Measurements from ENCODE around the gene CGN. TPM values are rescaled to one million over a fixed set of nuclear protein-coding genes. Genes with fewer than 3 reads are reported as not detected.

CGN gene
- total and polyA plus RNA-seq, 3 experiments from 2014 or later, result 0.36 to 1.6 (median 1.1) TPM

DNA sequence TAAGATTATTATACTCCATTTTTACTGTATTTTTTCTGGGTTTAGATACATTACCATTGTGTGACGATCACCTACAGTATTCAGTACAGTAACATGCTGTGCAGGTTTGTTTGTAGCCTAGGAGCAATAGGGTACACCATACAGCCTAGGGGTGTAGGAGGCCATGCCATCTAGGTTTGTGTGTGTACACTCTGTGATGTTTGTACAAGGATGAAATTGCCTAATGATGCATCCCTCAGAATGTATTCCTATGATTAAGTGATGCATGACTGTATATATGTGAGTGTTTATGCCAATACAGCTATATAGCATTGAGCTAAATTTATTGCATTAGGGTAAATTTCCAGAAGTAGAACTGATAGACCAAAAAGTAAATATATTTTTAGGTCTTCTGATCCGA lies 52.2 kb downstream of the CGN start:
- Mint-ChIP-seq H3K9me3 (no peaks in the 10 kb centered on the region), H3K36me3 (peaks cover 0 to 2% (median 0%) of the 10 kb centered on the region in 3 donors), H3K27me3 (peaks cover 0 to 13% of the 10 kb centered on the region in 2 donors), H3K27ac (no peak overlapping the region), H3K4me1 (peaks cover 0 to under 1% (median under 1%) of the 10 kb centered on the region in 3 donors), H3K4me3 (no peak overlapping the region)
- ChIA-PET CTCF (no interaction called here), POLR2A (no interaction called here)
- no peak overlapping the region for H3K4me3 ChIP-seq (ENCODE audit: low read length)
- H3K36me3 ChIP-seq (ENCODE audit: insufficient read depth, low read length), result no peaks in the 10 kb centered on the region
- no peaks in the 10 kb centered on the region for H3K9me3 ChIP-seq (ENCODE audit: low read length)
- H3K27ac ChIP-seq (ENCODE audit: low read depth, low read length), result no peak overlapping the region
- H3K27me3 ChIP-seq (ENCODE audit: insufficient read depth, low read length, poor library complexity, severe bottlenecking), result no peaks in the 10 kb centered on the region
- no peaks in the 10 kb centered on the region for H3K4me1 ChIP-seq (ENCODE audit: insufficient read depth, low read length)
- no peak for DNase-seq

GRCh38 chr1:151565502-151566189 lies 54.5 kb downstream of the CGN start:
- no peak overlapping the region for H3K27ac Mint-ChIP-seq
- Histone ChIP-seq H3K9me3 (ENCODE audit: low read length) (no peaks in the 10 kb centered on the region), H3K27ac (ENCODE audit: low read depth, low read length) (no peak overlapping the region), H3K4me3 (ENCODE audit: low read length) (no peak overlapping the region), H3K27me3 (ENCODE audit: insufficient read depth, low read length, poor library complexity, severe bottlenecking) (no peaks in the 10 kb centered on the region), H3K4me1 (ENCODE audit: insufficient read depth, low read length) (no peaks in the 10 kb centered on the region), H3K36me3 (ENCODE audit: insufficient read depth, low read length) (no peaks in the 10 kb centered on the region)
- peaks cover 0 to 2% (median 0%) of the 10 kb centered on the region in 3 donors for H3K36me3 Mint-ChIP-seq
- DNase-seq, result no peak
- peaks cover 2 to 5% (median 5%) of the 10 kb centered on the region in 3 donors for H3K4me1 Mint-ChIP-seq
- peaks cover 0 to 5% of the 10 kb centered on the region in 2 donors for H3K27me3 Mint-ChIP-seq
- CTCF ChIA-PET, result interaction anchor here (1.2 to 1.4 kb wide), 2 partner anchors 84 to 169 kb away, joined by 3 read pairs; no protein-coding TSS in a partner anchor
- no peaks in the 10 kb centered on the region for H3K9me3 Mint-ChIP-seq
- POLR2A ChIA-PET, result no interaction called here
- no peak overlapping the region for H3K4me3 Mint-ChIP-seq

GRCh38 chr1:151568626-151569088 lies 57.5 kb downstream of the CGN start:
- ChIA-PET CTCF (no interaction called here), POLR2A (no interaction called here)
- H3K4me3 ChIP-seq (ENCODE audit: low read length), result no peak overlapping the region
- Mint-ChIP-seq H3K36me3 (peaks cover 0 to 2% (median 0%) of the 10 kb centered on the region in 3 donors), H3K27me3 (no peaks in the 10 kb centered on the region), H3K9me3 (no peaks in the 10 kb centered on the region), H3K4me1 (peaks cover 2 to 5% (median 5%) of the 10 kb centered on the region in 3 donors), H3K4me3 (no peak overlapping the region), H3K27ac (peak overlapping the region in 7 of 8 donors; percentile 12 to 89 (median 78))
- no peaks in the 10 kb centered on the region for H3K9me3 ChIP-seq (ENCODE audit: low read length)
- H3K4me1 ChIP-seq (ENCODE audit: insufficient read depth, low read length), result no peaks in the 10 kb centered on the region
- no peak overlapping the region for H3K27ac ChIP-seq (ENCODE audit: low read depth, low read length)
- peak in 3 of 5 donors; percentile 13 to 55 (median 22) for DNase-seq
- no peaks in the 10 kb centered on the region for H3K27me3 ChIP-seq (ENCODE audit: insufficient read depth, low read length, poor library complexity, severe bottlenecking)
- no peaks in the 10 kb centered on the region for H3K36me3 ChIP-seq (ENCODE audit: insufficient read depth, low read length)

- H3K27ac Mint-ChIP-seq, result peak overlapping the region in 2 of 8 donors; percentile 6 to 29
- no peak overlapping the region for H3K4me3 ChIP-seq (ENCODE audit: low read length)
- H3K4me1 ChIP-seq (ENCODE audit: insufficient read depth, low read length), result no peaks in the 10 kb centered on the region
- H3K36me3 Mint-ChIP-seq, result peaks cover 0 to 5% (median 0%) of the 10 kb centered on the region in 3 donors
- no peaks in the 10 kb centered on the region for H3K27me3 ChIP-seq (ENCODE audit: insufficient read depth, low read length, poor library complexity, severe bottlenecking)
- H3K36me3 ChIP-seq (ENCODE audit: insufficient read depth, low read length), result no peaks in the 10 kb centered on the region
- CTCF ChIA-PET, result no interaction called here
- H3K4me1 Mint-ChIP-seq, result peaks cover 2 to 5% (median 5%) of the 10 kb centered on the region in 3 donors
- no peaks in the 10 kb centered on the region for H3K9me3 ChIP-seq (ENCODE audit: low read length)
- DNase-seq, result no peak
- no peaks in the 10 kb centered on the region for H3K9me3 Mint-ChIP-seq
- POLR2A ChIA-PET, result no interaction called here
- no peak overlapping the region for H3K4me3 Mint-ChIP-seq
- no peak overlapping the region for H3K27ac ChIP-seq (ENCODE audit: low read depth, low read length)
- H3K27me3 Mint-ChIP-seq, result no peaks in the 10 kb centered on the region
These were observed 59.6 kb downstream of the CGN start for GRCh38 chr1:151570819-151571218.

GRCh38 chr1:151574575-151575529 lies 63.7 kb downstream of the CGN start:
- no peak overlapping the region for H3K4me3 ChIP-seq (ENCODE audit: low read length)
- no peaks in the 10 kb centered on the region for H3K36me3 ChIP-seq (ENCODE audit: insufficient read depth, low read length)
- Mint-ChIP-seq H3K9me3 (no peaks in the 10 kb centered on the region), H3K4me3 (no peak overlapping the region), H3K27ac (peak overlapping the region in 2 of 8 donors; percentile 60 to 78), H3K4me1 (no peaks in the 10 kb centered on the region), H3K36me3 (peaks cover 0 to 10% (median 0%) of the 10 kb centered on the region in 3 donors), H3K27me3 (no peaks in the 10 kb centered on the region)
- CTCF ChIA-PET, result no interaction called here
- H3K9me3 ChIP-seq (ENCODE audit: low read length), result no peaks in the 10 kb centered on the region
- H3K27ac ChIP-seq (ENCODE audit: low read depth, low read length), result no peak overlapping the region
- POLR2A ChIA-PET, result interaction anchor here (0.5 kb wide), 1 partner anchor 27 kb away, joined by 4 read pairs; no protein-coding TSS in a partner anchor
- H3K4me1 ChIP-seq (ENCODE audit: insufficient read depth, low read length), result no peaks in the 10 kb centered on the region
- no peaks in the 10 kb centered on the region for H3K27me3 ChIP-seq (ENCODE audit: insufficient read depth, low read length, poor library complexity, severe bottlenecking)
- no peak for DNase-seq

- Histone ChIP-seq H3K4me1 (ENCODE audit: insufficient read depth, low read length) (no peaks in the 10 kb centered on the region), H3K27me3 (ENCODE audit: insufficient read depth, low read length, poor library complexity, severe bottlenecking) (no peaks in the 10 kb centered on the region), H3K27ac (ENCODE audit: low read depth, low read length) (no peak overlapping the region), H3K4me3 (ENCODE audit: low read length) (no peak overlapping the region), H3K36me3 (ENCODE audit: insufficient read depth, low read length) (no peaks in the 10 kb centered on the region), H3K9me3 (ENCODE audit: low read length) (no peaks in the 10 kb centered on the region)
- Mint-ChIP-seq H3K9me3 (no peaks in the 10 kb centered on the region), H3K27me3 (no peaks in the 10 kb centered on the region), H3K27ac (peak overlapping the region in 1 of 8 donors; percentile 30), H3K36me3 (peaks cover 0 to 10% (median 0%) of the 10 kb centered on the region in 3 donors), H3K4me3 (no peak overlapping the region), H3K4me1 (no peaks in the 10 kb centered on the region)
- CTCF ChIA-PET, result interaction anchor here (1.3 kb wide), 1 partner anchor 17 kb away, joined by 5 read pairs; no protein-coding TSS in a partner anchor
- DNase-seq, result no peak
- POLR2A ChIA-PET, result no interaction called here
These were observed 66.0 kb downstream of the CGN start for GRCh38 chr1:151577173-151577572.

DNA sequence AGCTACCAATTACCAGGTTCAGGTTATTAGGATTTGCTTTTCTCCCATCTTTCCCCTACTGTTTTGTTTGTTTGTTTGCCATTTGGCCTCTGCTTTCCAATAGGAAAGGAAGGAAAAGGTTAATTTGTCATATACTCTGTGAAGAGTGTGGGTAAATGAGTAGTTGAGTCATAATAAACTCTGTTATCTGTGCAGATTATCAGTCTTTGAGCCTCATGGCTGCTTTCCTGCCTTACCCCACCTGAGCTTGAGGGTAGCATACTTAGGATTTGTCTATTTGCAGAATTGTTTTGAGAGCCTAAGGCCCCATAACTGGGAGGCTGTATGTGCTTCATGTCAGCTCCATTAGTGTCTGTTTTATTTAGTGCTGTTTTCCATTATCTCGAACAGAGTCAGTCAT lies 67.8 kb downstream of the CGN start:
- ChIA-PET CTCF (no interaction called here), POLR2A (no interaction called here)
- Mint-ChIP-seq H3K9me3 (no peaks in the 10 kb centered on the region), H3K4me1 (no peaks in the 10 kb centered on the region), H3K27me3 (no peaks in the 10 kb centered on the region), H3K4me3 (no peak overlapping the region), H3K36me3 (peaks cover 0 to 9% (median 0%) of the 10 kb centered on the region in 3 donors), H3K27ac (no peak overlapping the region)
- no peaks in the 10 kb centered on the region for H3K4me1 ChIP-seq (ENCODE audit: insufficient read depth, low read length)
- H3K9me3 ChIP-seq (ENCODE audit: low read length), result no peaks in the 10 kb centered on the region
- no peaks in the 10 kb centered on the region for H3K27me3 ChIP-seq (ENCODE audit: insufficient read depth, low read length, poor library complexity, severe bottlenecking)
- H3K27ac ChIP-seq (ENCODE audit: low read depth, low read length), result no peak overlapping the region
- H3K4me3 ChIP-seq (ENCODE audit: low read length), result no peak overlapping the region
- no peaks in the 10 kb centered on the region for H3K36me3 ChIP-seq (ENCODE audit: insufficient read depth, low read length)
- DNase-seq, result no peak

All from CD8-positive, alpha-beta memory T cell (primary cell).